ENCODE data around the gene OTOR. TPM values are rescaled to one million over a fixed set of nuclear protein-coding genes. Genes with fewer than 3 reads are reported as not detected.

The OTOR gene
- total RNA-seq, 1 donor: not detected

DNA sequence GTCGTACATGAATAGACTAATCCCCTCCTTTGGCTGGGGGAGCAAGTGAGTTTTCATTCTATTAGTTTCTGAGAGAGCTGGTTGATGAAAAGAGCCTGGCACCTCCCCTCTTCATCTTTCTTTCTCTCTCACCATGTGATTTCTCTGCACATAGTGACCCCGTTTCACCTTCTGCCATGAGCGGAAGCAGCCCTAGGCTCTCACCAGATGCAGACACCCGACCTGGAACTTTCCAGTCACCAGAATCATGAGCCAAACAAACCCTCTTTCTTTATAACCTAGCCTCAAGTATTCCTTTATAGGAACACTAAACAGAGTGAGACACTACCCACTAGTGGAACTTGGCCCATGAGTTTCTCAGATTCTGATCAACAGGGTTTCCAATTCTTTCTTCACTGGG lies 16.4 kb downstream of the OTOR start:
- Histone ChIP-seq H3K4me3 (ENCODE audit: low read length) (no peak overlapping the region), H3K27me3 (ENCODE audit: insufficient read depth, low read length) (peaks cover under 1% of the 10 kb centered on the region), H3K4me1 (ENCODE audit: insufficient read depth, low read length) (no peaks in the 10 kb centered on the region), H3K9me3 (ENCODE audit: low read depth, low read length) (no peaks in the 10 kb centered on the region)

DNA sequence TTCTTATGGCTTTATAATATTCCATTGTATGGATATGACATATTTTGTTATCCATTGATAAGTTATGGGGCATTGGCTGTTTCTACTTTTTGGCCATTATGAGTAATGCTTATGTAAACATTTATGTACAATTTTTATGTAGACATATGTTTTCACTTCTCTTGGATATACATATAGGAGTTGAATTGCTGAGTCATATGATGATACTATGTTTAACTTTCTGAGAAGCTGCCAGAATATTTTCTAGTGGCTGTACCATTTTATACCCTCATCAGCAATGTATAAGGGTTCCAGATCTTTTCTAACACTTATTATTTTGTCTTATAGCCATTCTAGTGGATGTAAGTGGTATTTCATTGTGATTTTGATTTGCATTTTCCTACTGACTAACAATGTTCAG lies 23.1 kb downstream of the OTOR start:
- Histone ChIP-seq H3K9me3 (ENCODE audit: low read depth, low read length) (no peaks in the 10 kb centered on the region), H3K4me3 (ENCODE audit: low read length) (no peak overlapping the region), H3K27me3 (ENCODE audit: insufficient read depth, low read length) (peaks cover 9% of the 10 kb centered on the region), H3K4me1 (ENCODE audit: insufficient read depth, low read length) (no peaks in the 10 kb centered on the region)

DNA sequence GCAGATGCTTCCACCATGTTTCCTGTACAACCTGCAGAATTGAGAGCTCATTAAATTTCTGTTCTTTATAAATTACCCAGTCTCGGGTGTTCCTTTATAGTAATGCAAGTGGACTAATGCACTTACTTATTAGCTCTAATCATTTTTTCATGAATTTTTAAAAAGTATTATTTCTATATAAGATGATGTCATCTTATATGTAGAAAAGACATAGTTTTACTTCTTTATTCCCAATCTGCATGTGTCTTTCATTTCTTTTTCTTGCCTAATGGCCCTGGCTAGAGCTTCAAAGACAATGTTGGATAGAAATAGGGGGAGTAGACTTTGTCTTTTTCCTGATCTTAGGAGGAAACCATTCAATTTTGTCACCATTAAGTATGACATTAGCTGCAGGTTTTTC lies 27.8 kb downstream of the OTOR start:
- Histone ChIP-seq H3K27me3 (ENCODE audit: insufficient read depth, low read length) (peaks cover 4% of the 10 kb centered on the region), H3K4me3 (ENCODE audit: low read length) (no peak overlapping the region), H3K9me3 (ENCODE audit: low read depth, low read length) (no peaks in the 10 kb centered on the region), H3K4me1 (ENCODE audit: insufficient read depth, low read length) (no peaks in the 10 kb centered on the region)

GRCh38 chr20:16777126-16777525 lies 29.0 kb downstream of the OTOR start:
- no peak overlapping the region for H3K4me3 ChIP-seq (ENCODE audit: low read length)
- H3K9me3 ChIP-seq (ENCODE audit: low read depth, low read length): no peaks in the 10 kb centered on the region
- H3K4me1 ChIP-seq (ENCODE audit: insufficient read depth, low read length): no peaks in the 10 kb centered on the region
- H3K27me3 ChIP-seq (ENCODE audit: insufficient read depth, low read length): peaks cover 4% of the 10 kb centered on the region

- no peaks in the 10 kb centered on the region for H3K27me3 ChIP-seq (ENCODE audit: insufficient read depth, low read length)
- H3K4me3 ChIP-seq (ENCODE audit: low read length): no peak overlapping the region
- H3K4me1 ChIP-seq (ENCODE audit: insufficient read depth, low read length): no peaks in the 10 kb centered on the region
- H3K9me3 ChIP-seq (ENCODE audit: low read depth, low read length): no peaks in the 10 kb centered on the region
These were observed 30.0 kb downstream of the OTOR start for GRCh38 chr20:16778159-16778558.

- Histone ChIP-seq H3K9me3 (ENCODE audit: low read depth, low read length) (no peaks in the 10 kb centered on the region), H3K4me1 (ENCODE audit: insufficient read depth, low read length) (no peaks in the 10 kb centered on the region), H3K4me3 (ENCODE audit: low read length) (no peak overlapping the region), H3K27me3 (ENCODE audit: insufficient read depth, low read length) (no peaks in the 10 kb centered on the region)
These were observed 33.3 kb downstream of the OTOR start for GRCh38 chr20:16781496-16781895.

DNA sequence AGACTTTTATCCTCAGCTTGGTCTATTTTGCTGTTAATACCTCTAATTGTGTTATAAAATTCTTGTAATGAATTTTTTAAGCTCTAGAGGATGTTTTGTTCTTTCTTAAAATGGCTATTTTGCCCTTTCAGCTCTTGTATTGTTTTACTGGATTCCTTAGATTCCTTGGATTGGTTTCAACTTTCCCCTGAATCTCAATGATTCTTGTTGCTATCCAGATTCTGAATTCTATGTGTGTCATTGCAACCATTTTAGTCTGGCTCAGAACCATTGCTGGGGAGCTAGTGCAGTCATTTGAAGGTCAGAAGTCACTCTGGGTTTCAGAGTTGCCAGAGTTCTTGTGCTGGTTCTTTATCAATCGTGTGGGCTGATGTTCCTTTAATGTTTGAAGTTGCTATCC lies 37.1 kb downstream of the OTOR start:
- no peak overlapping the region for H3K4me3 ChIP-seq (ENCODE audit: low read length)
- no peaks in the 10 kb centered on the region for H3K9me3 ChIP-seq (ENCODE audit: low read depth, low read length)
- no peaks in the 10 kb centered on the region for H3K4me1 ChIP-seq (ENCODE audit: insufficient read depth, low read length)
- no peaks in the 10 kb centered on the region for H3K27me3 ChIP-seq (ENCODE audit: insufficient read depth, low read length)

Other genes with a start within 250 kb of the OTOR start
- 5.8 TPM for gene KIF16B, start 174.9 kb upstream of the OTOR start, total RNA-seq
- 57.5 TPM for gene SNRPB2, start 18.3 kb upstream of the OTOR start, total RNA-seq

Measured in mononuclear cell (primary cell).